Fibroblast of skin of scalp (primary cell): Measurements from ENCODE around the gene PTPN21.
"Not testable (repeated sequence)": the region's sequence is repeated elsewhere in the genome, so short reads cannot be mapped to it uniquely, and the experiment has no call there.

Experiments used
- DNase-seq: peaks from one replicate; pipeline ENCODE4 v3.0.0-alpha.2; 2013

Gene PTPN21

GRCh38 chr14:88551980-88552431, 2.8 kb downstream of the PTPN21 start:
- DNase-seq = peak; percentile 19

DNA sequence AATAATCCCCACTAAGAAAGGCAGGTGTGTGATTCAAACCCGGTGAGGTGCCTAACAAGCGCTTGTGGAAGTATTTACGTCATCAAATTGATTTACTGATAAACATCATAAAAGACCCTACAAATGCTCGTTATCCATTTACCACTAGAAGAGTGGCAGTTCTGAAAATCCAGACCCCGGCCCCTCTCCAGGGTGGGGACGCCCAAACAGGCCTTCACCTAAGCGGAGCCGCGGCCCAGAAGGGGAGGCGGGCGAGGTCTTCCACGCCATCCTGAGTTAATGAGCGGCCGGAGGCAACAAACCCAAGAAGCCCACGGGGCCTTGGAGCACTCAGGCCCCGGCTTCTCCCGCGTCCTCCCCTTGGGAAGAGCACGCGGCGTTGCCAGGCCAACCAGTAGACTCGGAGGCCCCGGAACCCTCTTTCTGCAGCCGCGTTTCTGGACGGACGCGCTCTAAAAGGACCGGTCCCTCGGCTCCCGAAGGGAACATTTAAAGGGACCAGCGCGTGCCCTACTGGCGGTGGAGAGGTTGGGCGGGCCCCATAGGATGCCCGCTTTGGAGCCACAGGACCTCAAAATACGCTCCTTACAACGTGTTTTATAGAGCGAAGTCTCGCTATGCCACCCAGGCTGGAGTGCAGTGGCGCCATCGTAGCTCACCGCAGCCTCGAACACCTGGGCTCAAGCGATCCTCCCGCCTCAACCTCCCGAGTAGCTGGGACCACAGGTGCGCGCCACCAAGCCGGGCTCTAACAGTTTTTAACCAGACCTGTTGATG, 3.5 kb downstream of the PTPN21 start:
- peak; percentile 87 for DNase-seq

DNA sequence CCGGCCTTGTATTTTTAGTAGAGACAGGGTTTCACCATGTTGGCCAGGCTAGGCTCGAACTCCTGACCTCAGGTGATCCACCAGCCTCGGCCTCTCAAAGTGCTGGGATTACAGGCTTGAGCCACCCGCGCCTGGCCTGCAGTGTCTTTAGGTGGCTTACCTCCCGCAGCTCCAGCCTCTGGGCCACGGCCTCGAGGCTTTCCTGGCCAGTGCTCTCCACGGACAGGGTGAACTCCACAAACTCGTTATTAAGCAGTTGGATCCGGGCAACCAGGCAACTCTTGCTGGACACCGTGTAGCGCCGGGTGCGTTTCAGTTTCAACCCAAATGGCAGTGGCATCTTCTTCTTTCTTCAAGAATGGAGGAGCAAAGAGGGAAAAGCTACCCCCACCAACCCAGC, 4.7 kb downstream of the PTPN21 start:
- no peak for DNase-seq

DNA sequence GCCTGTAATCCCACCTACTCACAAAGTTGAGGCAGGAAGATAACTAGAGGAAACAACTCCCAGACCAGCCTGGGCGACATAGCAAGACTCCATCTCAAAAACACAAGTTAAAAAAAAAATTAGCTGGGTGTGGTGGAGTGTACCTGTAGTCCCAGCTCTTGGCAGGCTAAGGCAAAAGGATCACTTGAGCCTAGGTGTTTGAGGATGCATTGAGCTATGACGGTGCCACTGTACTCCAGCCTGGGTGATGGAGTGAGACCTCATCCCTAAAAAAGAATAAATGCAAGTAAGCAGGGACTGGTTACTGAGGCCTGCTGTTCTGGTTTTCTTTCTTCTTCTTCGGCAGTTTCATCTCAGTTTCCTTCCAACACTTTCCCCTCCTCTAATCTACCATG, 7.4 kb downstream of the PTPN21 start:
- no peak for DNase-seq

DNA sequence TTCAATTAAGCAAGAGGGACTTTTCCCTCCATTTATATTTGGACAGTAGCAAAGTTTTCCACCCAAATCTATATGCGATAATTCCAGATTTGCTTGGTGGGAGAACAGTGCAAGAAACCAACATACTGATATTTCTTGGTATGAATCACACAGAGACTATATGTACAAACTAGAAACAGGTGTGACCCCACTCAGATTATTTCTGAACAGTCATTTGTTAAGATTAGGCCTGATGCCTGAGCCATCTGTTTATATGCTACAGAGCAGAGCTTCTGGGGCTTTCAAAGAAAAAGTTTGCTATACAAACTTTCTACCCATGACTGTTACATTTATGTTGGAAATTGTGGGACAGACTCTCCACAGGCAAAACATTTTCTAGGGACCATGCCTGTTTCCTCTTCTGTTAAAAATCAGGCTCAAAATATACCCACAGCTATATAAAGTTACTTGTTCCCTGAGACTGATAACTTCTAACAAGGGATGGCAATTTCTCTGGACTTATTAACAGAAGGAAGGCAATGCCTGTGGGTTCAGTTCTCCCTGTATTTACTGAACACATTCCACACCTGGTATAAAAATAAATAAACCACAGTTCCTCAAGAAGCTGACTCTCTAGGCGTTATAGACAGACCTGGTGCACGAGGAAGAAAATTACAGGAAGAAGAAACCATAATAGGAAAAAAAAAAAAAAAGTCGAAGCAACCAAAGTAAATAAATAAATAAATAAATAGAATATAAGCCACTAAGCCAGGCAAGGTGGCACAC, 8.0 kb downstream of the PTPN21 start:
- no peak for DNase-seq

GRCh38 chr14:88545256-88545655, 9.6 kb downstream of the PTPN21 start:
- DNase-seq = no peak

GRCh38 chr14:88542857-88543795, 11.7 kb downstream of the PTPN21 start:
- no peak for DNase-seq

DNA sequence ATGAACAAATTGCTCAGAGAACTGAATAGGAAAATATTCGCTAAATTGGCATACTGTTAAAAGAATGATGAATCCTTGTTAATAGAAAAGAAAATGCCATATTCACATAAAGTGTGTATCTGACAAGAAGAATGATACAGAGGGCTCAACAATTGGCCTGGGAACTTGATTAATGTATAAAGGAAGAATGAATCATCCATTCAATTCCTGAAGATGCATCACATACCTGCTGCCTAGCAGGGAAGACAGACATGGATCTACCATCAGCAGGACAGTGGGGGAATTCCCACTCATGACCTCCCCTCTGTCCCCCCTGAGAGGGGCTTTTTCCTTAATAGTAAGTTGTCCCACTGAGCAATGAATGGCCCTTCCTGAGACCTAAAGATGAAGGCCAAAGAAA, 13.5 kb downstream of the PTPN21 start:
- DNase-seq = no peak

DNA sequence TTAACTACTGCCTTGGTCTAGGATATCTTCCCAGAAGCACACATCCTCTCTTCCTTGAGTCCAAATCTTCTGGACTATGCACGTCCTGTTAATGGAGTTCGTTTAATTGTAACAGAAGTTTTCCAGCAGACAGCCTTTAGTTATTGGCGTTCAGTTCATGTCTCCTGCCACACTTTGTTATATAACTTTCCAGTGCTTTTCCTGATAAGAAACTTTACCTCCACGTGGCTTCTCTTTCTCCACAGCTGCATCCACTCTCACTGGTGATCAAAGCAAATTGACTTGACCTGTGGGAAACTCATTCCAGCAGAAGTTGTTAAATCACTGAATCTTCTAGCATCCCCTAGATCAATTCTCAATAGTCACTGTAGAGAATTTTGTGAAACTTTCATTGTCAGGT, 19.0 kb downstream of the PTPN21 start:
- no peak for DNase-seq

GRCh38 chr14:88535149-88535548, 19.7 kb downstream of the PTPN21 start:
- no peak for DNase-seq

- DNase-seq = no peak
Observed at GRCh38 chr14:88533064-88533602, 21.7 kb downstream of the PTPN21 start.

GRCh38 chr14:88529889-88530288, 24.9 kb downstream of the PTPN21 start:
- DNase-seq = not testable (repeated sequence)

GRCh38 chr14:88522393-88522792, 32.4 kb downstream of the PTPN21 start:
- DNase-seq = no peak

DNA sequence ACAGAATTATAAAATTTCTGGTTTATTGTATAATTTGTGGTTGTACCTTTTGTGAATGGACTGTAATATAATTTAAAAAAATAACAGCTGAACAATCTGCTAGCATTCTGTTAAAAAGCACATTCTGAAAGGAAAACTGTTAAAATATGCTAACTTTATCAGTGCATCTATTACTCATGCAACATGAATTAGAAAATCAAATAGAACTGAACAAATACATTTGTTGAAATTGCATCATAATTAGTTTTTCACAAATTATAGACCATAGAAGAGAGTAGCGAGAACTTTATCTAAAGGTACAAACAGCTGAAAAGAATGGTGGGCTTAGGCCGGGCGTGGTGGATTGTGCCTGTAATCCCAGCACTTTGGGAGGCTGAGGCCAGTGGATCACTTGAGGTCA, 33.0 kb downstream of the PTPN21 start:
- peak; percentile 2 for DNase-seq

- no peak for DNase-seq
Observed at GRCh38 chr14:88519907-88520306, 34.9 kb downstream of the PTPN21 start.

DNA sequence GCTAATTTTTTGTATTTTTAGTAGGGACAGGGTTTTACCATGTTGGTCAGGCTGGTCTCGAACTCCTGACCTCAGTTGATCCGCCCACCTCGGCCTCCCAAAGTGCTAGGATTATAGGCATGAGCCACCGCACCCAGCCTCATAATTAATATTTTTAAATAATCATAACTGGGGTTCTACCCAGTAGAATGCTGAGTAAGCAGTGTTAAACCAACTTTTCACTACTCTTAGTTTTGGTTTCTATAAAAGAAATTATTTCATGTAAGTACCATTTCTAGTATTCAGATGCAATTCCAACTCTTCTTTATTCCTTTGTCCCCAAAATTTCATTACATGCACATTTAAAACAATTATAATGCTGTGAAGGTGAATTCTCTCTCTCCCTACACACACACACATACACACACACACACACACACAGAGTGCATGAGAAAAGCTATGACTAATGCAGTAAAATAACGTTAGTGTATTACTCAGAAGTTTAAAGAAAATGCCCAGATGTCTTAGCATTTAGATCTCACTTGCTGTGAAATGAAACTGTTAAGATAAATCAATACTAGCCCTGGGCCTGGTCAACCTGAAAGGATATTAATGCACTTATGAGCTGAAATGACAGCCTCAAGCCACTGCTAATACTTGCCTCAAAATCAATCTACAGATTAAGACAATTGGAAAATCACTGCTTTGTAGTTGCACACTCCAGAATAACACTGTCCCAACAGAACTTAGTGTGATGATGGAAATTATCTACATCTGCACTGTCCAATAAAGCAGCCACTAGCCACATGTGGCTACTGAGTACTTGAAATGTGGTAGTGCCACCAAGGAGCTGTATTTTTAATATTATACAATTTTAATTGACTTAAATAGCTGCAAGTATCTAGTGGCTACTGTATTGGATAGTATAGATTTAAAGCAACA, 36.0 kb downstream of the PTPN21 start:
- DNase-seq = peak; percentile 58

GRCh38 chr14:88516861-88517357, 37.9 kb downstream of the PTPN21 start:
- DNase-seq = no peak

GRCh38 chr14:88515499-88516221, 39.1 kb downstream of the PTPN21 start:
- no peak for DNase-seq

DNA sequence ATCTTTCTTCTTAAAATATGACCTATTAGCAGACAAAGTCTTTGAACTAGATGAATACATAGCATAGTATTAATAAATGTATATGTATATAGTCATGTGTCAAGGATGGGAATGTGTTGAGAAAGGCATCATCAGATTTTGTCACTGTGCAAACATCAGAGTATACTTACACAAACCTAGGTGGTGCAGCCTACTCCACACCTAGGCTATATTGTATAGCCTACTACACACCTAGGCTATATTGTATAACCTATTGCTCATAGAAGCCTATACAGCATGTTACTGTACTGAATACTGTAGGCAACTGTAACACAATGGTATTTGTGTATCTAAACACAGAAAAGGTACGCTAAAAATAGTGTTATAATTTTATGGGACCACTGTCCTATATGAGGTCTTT, 47.6 kb downstream of the PTPN21 start:
- DNase-seq = no peak

GRCh38 chr14:88505621-88506020, 49.2 kb downstream of the PTPN21 start:
- DNase-seq = no peak

DNA sequence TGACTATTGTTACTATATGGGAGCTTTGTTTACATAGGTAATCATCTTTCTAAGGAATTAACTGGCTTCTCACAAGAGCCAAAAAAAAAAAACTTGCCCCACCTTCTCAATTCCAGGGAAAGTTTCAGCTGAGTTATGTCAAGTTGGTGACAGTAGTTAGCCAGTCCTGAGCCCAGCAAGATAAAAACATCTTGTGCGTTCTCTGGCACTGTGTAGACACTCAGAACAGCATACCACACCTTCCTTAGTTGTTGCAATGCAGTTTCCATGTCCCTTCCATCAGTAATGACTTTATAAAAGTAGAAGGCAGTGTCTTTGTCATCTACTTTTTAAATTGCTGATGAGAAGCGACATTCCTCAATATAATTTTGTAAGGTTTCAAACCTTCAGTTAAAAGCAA, 50.2 kb downstream of the PTPN21 start:
- DNase-seq = no peak
